Mesenchymal stem cell (in vitro differentiated cells and primary cell): ENCODE measurements around the gene POLR1C.

Experiments used
- DNase-seq: peaks from one replicate; pipeline ENCODE4 v3.0.0-alpha.2; 2013
- H2AFZ ChIP-seq: one replicate; pipeline ENCODE4 v1.6.1; 2013; ENCODE audit warnings: low read depth, mild to moderate bottlenecking, control low read depth, inconsistent platforms, low read length, moderate library complexity
- H2AK5ac ChIP-seq: 2 replicates; pipeline ENCODE4 v1.6.1; 2013; ENCODE audit warnings: low read length, moderate library complexity, mild to moderate bottlenecking, inconsistent platforms; ENCODE audit not compliant: severe bottlenecking
- H2BK120ac ChIP-seq: one replicate; pipeline ENCODE4 v1.6.1; 2013; ENCODE audit warnings: low read depth, mild to moderate bottlenecking, inconsistent platforms, low read length, moderate library complexity
- H2BK12ac ChIP-seq, 2 experiments: one replicate each; pipeline ENCODE4 v1.6.1; 2013; ENCODE audit warnings: inconsistent platforms in 2 of 2, low read length in 2 of 2, mild to moderate bottlenecking in 2 of 2, moderate library complexity in 2 of 2, control low read depth in 1 of 2
- H2BK15ac ChIP-seq: one replicate; pipeline ENCODE4 v1.6.1; 2013; ENCODE audit warnings: mild to moderate bottlenecking, low read depth, inconsistent platforms; ENCODE audit not compliant: poor library complexity, severe bottlenecking
- H2BK5ac ChIP-seq: 2 replicates; pipeline ENCODE4 v1.6.1; 2013; ENCODE audit warnings: low read depth, mild to moderate bottlenecking, low read length, control low read depth, inconsistent platforms; ENCODE audit not compliant: poor library complexity, severe bottlenecking
- H3K14ac ChIP-seq, 2 experiments: one replicate each; pipeline ENCODE4 v1.6.1; 2013; ENCODE audit warnings: inconsistent platforms in 2 of 2, low read length in 2 of 2, control low read depth in 1 of 2, mild to moderate bottlenecking in 1 of 2, moderate library complexity in 1 of 2
- H3K18ac ChIP-seq, 2 experiments: one replicate each; pipeline ENCODE4 v1.6.1; 2013; ENCODE audit warnings: inconsistent platforms in 2 of 2, low read length in 2 of 2, control low read depth in 1 of 2, low read depth in 1 of 2, mild to moderate bottlenecking in 1 of 2
- H3K23ac ChIP-seq, 2 experiments: one replicate each; pipeline ENCODE4 v1.6.1; 2013; ENCODE audit warnings: inconsistent platforms in 2 of 2, low read length in 2 of 2, mild to moderate bottlenecking in 2 of 2, moderate library complexity in 2 of 2, control low read depth in 1 of 2
- H3K27ac ChIP-seq: 2 replicates; pipeline ENCODE4 v1.5.1; 2013; ENCODE audit warnings: mild to moderate bottlenecking, moderate library complexity, low read length, control low read depth, inconsistent platforms; ENCODE audit not compliant: poor library complexity, severe bottlenecking
- H3K27me3 ChIP-seq, 2 experiments: 2 replicates each; pipeline versions ENCODE4 v1.6.1 to v1.7.0; 2013; ENCODE audit warnings: low read length in 2 of 2, mild to moderate bottlenecking in 2 of 2, moderate library complexity in 2 of 2, control low read depth in 1 of 2, inconsistent platforms in 1 of 2; ENCODE audit not compliant: control insufficient read depth in 1 of 2, insufficient read depth in 1 of 2
- H3K36me3 ChIP-seq, 2 experiments: 2 replicates each; pipeline versions ENCODE4 v1.6.1 to v1.7.0; 2013; ENCODE audit warnings: low read length in 2 of 2, control low read depth in 1 of 2, inconsistent platforms in 1 of 2, low read depth in 1 of 2, mild to moderate bottlenecking in 1 of 2; ENCODE audit not compliant: insufficient read depth in 2 of 2, control insufficient read depth in 1 of 2
- H3K4ac ChIP-seq, 2 experiments: one replicate each; pipeline ENCODE4 v1.6.1; 2013; ENCODE audit warnings: inconsistent platforms in 2 of 2, low read length in 2 of 2, mild to moderate bottlenecking in 2 of 2, moderate library complexity in 2 of 2, control low read depth in 1 of 2, low read depth in 1 of 2
- H3K4me1 ChIP-seq: 2 replicates; pipeline ENCODE4 v1.6.1; 2013; ENCODE audit warnings: low read depth, low read length, control low read depth; ENCODE audit not compliant: control insufficient read depth, insufficient read depth
- H3K4me2 ChIP-seq: 2 replicates; pipeline ENCODE4 v1.6.1; 2013; ENCODE audit warnings: low read length, mild to moderate bottlenecking, inconsistent platforms; ENCODE audit not compliant: poor library complexity, severe bottlenecking
- H3K4me3 ChIP-seq, 2 experiments: 2 replicates each; pipeline versions ENCODE4 v1.5.1 to v1.7.0; 2013; ENCODE audit warnings: low read length in 2 of 2, mild to moderate bottlenecking in 2 of 2, control low read depth in 1 of 2, low read depth in 1 of 2; ENCODE audit not compliant: insufficient read depth in 1 of 2
- H3K79me1 ChIP-seq: replicated peaks from 2 replicates; pipeline ENCODE4 v1.6.1; 2013; ENCODE audit warnings: mild to moderate bottlenecking, control low read depth, low read length, inconsistent platforms; ENCODE audit not compliant: poor library complexity, severe bottlenecking
- H3K9ac ChIP-seq: 2 replicates; pipeline ENCODE4 v1.7.0; 2013; ENCODE audit warnings: mild to moderate bottlenecking, low read length, moderate library complexity
- H3K9me3 ChIP-seq: 2 replicates; pipeline ENCODE4 v1.7.0; 2013; ENCODE audit warnings: mild to moderate bottlenecking, low read length; ENCODE audit not compliant: control insufficient read depth
- H4K8ac ChIP-seq: one replicate; pipeline ENCODE4 v1.6.1; 2013; ENCODE audit warnings: inconsistent platforms, mild to moderate bottlenecking, low read length, moderate library complexity
- H4K91ac ChIP-seq: one replicate; pipeline ENCODE4 v1.6.1; 2013; ENCODE audit warnings: mild to moderate bottlenecking, low read length, inconsistent platforms
- WGBS: methylation state at CpG from one replicate; pipeline ENCODE4 v1.1.7; 2013; ENCODE audit warnings: mixed read lengths; 5-methylcytosine and 5-hydroxymethylcytosine counted together

POLR1C gene

DNA sequence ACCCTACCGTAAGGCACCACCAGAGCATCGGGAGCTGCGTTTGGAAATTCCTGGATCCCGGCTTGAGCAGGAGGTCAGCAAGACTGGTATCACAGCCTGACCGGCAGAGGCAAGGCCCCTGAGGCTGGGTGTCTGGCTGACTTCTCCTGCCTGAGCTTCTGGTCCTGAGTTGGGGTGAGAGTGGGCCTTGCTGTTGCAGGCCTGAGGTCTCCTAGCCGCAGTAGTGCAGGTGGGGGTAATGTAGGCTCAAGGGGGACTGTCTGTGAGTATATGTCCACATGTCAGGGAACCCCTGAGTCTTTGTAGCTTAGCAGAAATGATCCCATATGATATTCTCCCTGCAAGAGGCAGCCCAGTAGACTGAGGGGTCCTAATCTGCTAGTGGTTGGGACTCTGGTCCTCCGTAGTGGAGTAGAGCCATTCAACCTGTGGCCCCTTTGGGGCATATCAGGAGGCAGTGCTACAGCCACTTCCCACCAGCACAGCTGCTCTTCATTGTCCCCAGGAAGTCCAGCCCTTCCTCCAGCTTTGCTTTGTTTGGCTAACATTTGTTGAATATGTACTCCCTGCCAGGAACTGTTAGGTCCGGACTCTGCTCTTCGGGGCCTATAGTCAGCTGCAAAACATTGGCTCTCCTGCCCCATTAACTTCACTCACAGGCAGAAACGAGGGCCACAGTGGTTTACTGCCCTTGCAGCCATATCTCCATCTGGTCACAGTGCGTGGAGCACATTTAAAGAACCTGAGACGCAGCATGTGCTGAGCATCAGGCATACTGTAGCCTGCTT lies 17.7 kb upstream of the POLR1C start:
- H2BK12ac ChIP-seq = no peak overlapping the region
- H3K23ac ChIP-seq = no peak overlapping the region
- no peak overlapping the region for H2AK5ac ChIP-seq
- peaks cover 28% of the 10 kb centered on the region for H3K4me1 ChIP-seq
- H3K79me1 ChIP-seq = peaks cover 26% of the 10 kb centered on the region
- no peak overlapping the region for H2AFZ ChIP-seq
- no peak overlapping the region for H2BK120ac ChIP-seq
- no peak overlapping the region for H2BK5ac ChIP-seq
- H4K91ac ChIP-seq = no peak overlapping the region
- no peak overlapping the region for H3K4me2 ChIP-seq
- no peaks in the 10 kb centered on the region for H3K9me3 ChIP-seq
- no peak overlapping the region for H3K18ac ChIP-seq
- H3K14ac ChIP-seq = no peak overlapping the region
- H3K4me3 ChIP-seq = no peak overlapping the region
- no peak overlapping the region for H3K9ac ChIP-seq
- peaks cover 65 to 66% of the 10 kb centered on the region in 2 experiments for H3K36me3 ChIP-seq
- no peak overlapping the region for H3K27ac ChIP-seq
- WGBS = 96% methylated on average over 12 of the region's 12 CpGs
- DNase-seq = no peak
- H4K8ac ChIP-seq = no peak overlapping the region
- no peaks in the 10 kb centered on the region for H3K27me3 ChIP-seq
- H2BK15ac ChIP-seq = no peak overlapping the region
- H3K4ac ChIP-seq = no peak overlapping the region

DNA sequence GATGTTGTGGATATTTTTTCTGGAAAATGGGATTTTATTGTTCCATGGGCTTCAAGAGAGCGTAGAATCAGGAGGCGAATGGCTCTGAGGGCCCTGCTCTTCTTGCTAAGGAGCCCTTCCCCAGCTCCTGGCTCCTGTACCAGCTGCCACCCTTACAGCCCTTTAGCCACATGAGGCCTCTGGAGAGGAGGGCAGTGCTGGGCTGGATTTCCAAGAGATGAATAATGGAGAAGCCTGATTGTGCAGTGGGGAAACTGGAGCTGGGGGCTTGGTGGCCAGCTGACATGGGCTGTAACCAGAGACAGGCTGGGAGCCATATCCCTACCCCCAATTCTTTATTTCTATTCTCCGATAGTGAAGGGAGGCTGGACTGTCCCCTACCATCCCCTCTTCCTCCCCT lies 16.0 kb upstream of the POLR1C start:
- 100% methylated on average over 1 of the region's 3 CpGs for WGBS
- no peak overlapping the region for H3K27ac ChIP-seq
- H3K9ac ChIP-seq = no peak overlapping the region
- no peak overlapping the region for H2BK120ac ChIP-seq
- H2AFZ ChIP-seq = no peak overlapping the region
- H4K91ac ChIP-seq = no peak overlapping the region
- H2AK5ac ChIP-seq = no peak overlapping the region
- no peak for DNase-seq
- H4K8ac ChIP-seq = no peak overlapping the region
- peaks cover 19% of the 10 kb centered on the region for H3K79me1 ChIP-seq
- H3K14ac ChIP-seq = no peak overlapping the region
- peaks cover 16% of the 10 kb centered on the region for H3K4me1 ChIP-seq
- no peak overlapping the region for H2BK15ac ChIP-seq
- H3K4ac ChIP-seq = no peak overlapping the region
- H3K4me2 ChIP-seq = no peak overlapping the region
- H2BK5ac ChIP-seq = no peak overlapping the region
- no peak overlapping the region for H3K4me3 ChIP-seq
- H3K23ac ChIP-seq = no peak overlapping the region
- H3K18ac ChIP-seq = no peak overlapping the region
- H3K9me3 ChIP-seq = no peaks in the 10 kb centered on the region
- H2BK12ac ChIP-seq = no peak overlapping the region
- peaks cover 77 to 81% of the 10 kb centered on the region in 2 experiments for H3K36me3 ChIP-seq
- H3K27me3 ChIP-seq = no peaks in the 10 kb centered on the region

GRCh38 chr6:43502666-43503065 lies 14.2 kb upstream of the POLR1C start:
- H3K4me3 ChIP-seq = no peak overlapping the region
- H2BK15ac ChIP-seq = no peak overlapping the region
- no peak overlapping the region for H3K23ac ChIP-seq
- H2BK120ac ChIP-seq = no peak overlapping the region
- no peak overlapping the region for H3K18ac ChIP-seq
- H2BK12ac ChIP-seq = no peak overlapping the region
- no peak overlapping the region for H3K9ac ChIP-seq
- H3K9me3 ChIP-seq = no peaks in the 10 kb centered on the region
- H3K79me1 ChIP-seq = peaks cover 11% of the 10 kb centered on the region
- no peak overlapping the region for H3K4me2 ChIP-seq
- no peak overlapping the region for H4K91ac ChIP-seq
- DNase-seq = no peak
- H3K4me1 ChIP-seq = peaks cover 5% of the 10 kb centered on the region
- H2BK5ac ChIP-seq = no peak overlapping the region
- H3K27ac ChIP-seq = no peak overlapping the region
- H4K8ac ChIP-seq = no peak overlapping the region
- WGBS = 100% methylated on average over 3 of the region's 4 CpGs
- H3K36me3 ChIP-seq = peaks cover 76 to 80% of the 10 kb centered on the region in 2 experiments
- H2AFZ ChIP-seq = no peak overlapping the region
- peaks cover 0 to 3% of the 10 kb centered on the region in 2 experiments for H3K27me3 ChIP-seq
- no peak overlapping the region for H3K14ac ChIP-seq
- no peak overlapping the region for H3K4ac ChIP-seq
- H2AK5ac ChIP-seq = no peak overlapping the region

- H3K4me3 ChIP-seq = no peak overlapping the region
- H3K4me2 ChIP-seq = no peak overlapping the region
These were observed 13.4 kb upstream of the POLR1C start for GRCh38 chr6:43503443-43503842.

More at GRCh38 chr6:43503443-43503842, 13.4 kb upstream of the POLR1C start:
- H2BK5ac ChIP-seq = no peak overlapping the region
- no peak overlapping the region for H3K9ac ChIP-seq
- H2BK12ac ChIP-seq = no peak overlapping the region
- H3K27ac ChIP-seq = no peak overlapping the region
- H2BK120ac ChIP-seq = no peak overlapping the region
- no peak for DNase-seq
- H3K27me3 ChIP-seq = peaks cover 0 to 11% of the 10 kb centered on the region in 2 experiments
- H3K23ac ChIP-seq = no peak overlapping the region
- H3K4me1 ChIP-seq = peaks cover 2% of the 10 kb centered on the region
- 95% methylated on average over 8 of the region's 8 CpGs for WGBS
- no peak overlapping the region for H3K14ac ChIP-seq
- no peak overlapping the region for H4K91ac ChIP-seq
- H3K79me1 ChIP-seq = peaks cover 9% of the 10 kb centered on the region
- no peak overlapping the region for H2AFZ ChIP-seq
- H3K36me3 ChIP-seq = peaks cover 70 to 72% of the 10 kb centered on the region in 2 experiments
- no peak overlapping the region for H2BK15ac ChIP-seq
- no peak overlapping the region for H3K18ac ChIP-seq
- H4K8ac ChIP-seq = no peak overlapping the region
- no peak overlapping the region for H2AK5ac ChIP-seq
- no peaks in the 10 kb centered on the region for H3K9me3 ChIP-seq
- no peak overlapping the region for H3K4ac ChIP-seq
